Fibroblast of peridontal ligament (primary cell): ENCODE data around the gene ZFAND6.

Experiments
- DNase-seq: peaks from one replicate; pipeline ENCODE4 v3.0.0-alpha.2; 2010; ENCODE audit errors: extremely low read depth

Gene ZFAND6

DNA sequence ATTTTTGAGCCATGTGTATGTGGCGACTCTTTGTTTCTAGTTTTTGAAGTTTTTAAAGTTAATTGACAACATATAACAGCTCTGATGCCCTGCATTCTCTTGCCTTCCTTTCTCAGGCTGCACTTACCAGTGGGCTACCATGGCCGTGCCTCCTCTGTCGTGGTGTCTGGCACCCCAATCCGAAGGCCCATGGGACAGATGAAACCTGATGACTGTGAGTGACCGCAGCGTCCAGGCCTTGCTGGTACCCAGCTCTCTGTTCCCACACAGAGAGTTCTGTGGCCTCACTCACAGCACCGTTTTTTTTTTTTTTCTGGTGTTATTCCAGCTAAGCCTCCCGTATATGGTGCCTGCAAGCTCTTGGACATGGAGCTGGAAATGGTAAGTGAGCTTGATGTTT lies 108.5 kb downstream of the ZFAND6 start:
- DNase-seq, result no peak

DNA sequence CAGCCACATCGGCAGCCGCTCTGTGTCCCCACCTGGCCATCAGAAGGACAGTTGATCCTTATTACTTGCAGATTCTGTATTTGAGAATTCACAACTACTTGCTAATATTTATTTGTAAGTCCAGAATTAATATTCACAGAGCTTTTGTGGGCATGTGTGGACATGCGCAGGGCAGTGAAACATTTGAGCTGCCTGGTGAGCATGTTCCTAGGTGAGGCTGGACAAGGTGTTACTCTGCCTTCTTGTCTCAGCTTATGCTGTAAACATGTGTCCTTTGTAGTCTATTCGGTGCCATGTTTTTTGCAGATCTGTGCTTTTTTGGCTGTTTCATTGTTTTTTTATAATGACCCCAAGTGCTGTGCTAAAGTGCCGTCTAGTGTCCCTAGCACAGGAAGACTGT lies 108.9 kb downstream of the ZFAND6 start:
- DNase-seq, result no peak

- no peak for DNase-seq
Measured at GRCh38 chr15:80169768-80170357, 110.4 kb downstream of the ZFAND6 start.

GRCh38 chr15:80170596-80170995 lies 111.1 kb downstream of the ZFAND6 start:
- no peak for DNase-seq

- DNase-seq, result no peak
Measured at GRCh38 chr15:80171787-80172186, 112.3 kb downstream of the ZFAND6 start.

DNA sequence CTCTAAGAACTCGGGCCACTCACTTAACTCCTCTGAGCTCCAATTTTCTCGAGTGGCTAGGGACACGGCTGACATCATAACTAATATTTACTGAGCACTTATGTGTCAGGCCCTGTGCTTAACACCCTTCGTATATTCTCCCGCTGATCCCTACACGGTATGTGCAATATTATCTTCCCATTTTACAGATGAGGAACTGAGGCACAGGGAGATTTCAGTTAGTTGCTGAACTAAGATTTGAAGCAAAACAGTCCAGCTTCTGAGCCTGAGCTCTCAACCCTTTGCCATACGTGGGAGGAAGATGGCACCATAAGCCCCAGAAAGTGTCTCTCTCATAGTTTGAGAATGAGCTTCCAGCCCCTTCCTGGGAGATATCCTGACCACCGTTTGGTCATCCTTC lies 112.9 kb downstream of the ZFAND6 start:
- DNase-seq, result no peak

DNA sequence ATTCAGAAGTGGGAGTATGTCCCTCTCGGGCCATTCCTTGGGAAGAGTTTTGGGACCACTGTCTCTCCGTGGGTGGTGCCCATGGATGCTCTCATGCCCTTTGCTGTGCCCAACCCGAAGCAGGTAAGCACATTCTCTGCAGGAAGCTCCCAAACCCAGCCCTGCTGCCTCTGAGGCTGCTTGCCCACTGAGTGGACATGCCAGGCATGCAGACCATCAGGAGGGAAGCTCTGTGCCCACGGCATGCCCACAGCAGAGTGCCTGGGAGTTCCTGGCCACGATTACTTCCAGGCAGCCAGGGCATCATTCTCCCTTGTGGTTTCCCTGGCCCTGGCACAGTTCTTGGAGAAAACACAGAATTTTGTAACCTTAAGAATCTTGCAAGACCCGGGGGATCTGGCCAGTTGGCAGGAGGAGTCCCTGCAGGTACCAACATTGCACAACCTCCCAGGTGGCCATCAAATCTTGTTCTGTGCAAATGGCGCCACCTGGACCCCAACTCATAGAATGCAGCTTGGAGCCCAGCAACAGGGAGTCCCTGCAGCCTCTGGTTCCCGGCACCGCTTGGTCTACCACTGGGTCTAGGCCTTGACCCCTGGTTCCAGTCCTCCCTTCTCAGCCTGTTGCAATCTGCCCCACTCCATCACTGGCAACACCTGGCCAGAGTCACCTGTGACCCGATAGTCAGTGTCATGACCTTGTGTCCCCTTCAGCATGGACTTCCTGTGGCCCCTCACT lies 113.7 kb downstream of the ZFAND6 start:
- DNase-seq, result peak; percentile 40

GRCh38 chr15:80174017-80174746 lies 114.7 kb downstream of the ZFAND6 start:
- DNase-seq, result peak; percentile 89

DNA sequence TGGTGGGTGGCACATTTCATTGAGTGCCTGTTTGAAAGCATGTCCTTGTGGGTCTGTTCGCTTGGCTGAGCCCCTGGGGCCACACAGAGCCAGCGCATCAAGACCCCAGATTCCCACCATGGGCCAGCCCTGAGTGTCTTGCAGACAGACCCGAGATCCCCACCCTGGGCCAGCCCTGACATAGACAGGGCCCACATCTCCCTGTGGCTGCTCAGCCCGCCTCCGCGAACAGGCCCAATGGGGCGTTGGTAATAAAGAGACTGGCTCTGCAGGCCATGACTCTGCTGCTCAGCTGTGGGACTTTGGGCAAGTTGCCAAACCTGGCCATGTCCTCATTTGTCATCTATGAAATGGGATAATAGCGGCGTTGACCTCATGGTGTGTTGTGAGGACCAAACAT lies 116.0 kb downstream of the ZFAND6 start:
- DNase-seq, result no peak

GRCh38 chr15:80176443-80176842 lies 117.0 kb downstream of the ZFAND6 start:
- DNase-seq, result no peak

- DNase-seq, result no peak
Measured at GRCh38 chr15:80177156-80177555, 117.7 kb downstream of the ZFAND6 start.

GRCh38 chr15:80179025-80179759 lies 119.7 kb downstream of the ZFAND6 start:
- peak; percentile 89 for DNase-seq

GRCh38 chr15:80179935-80180334 lies 120.5 kb downstream of the ZFAND6 start:
- no peak for DNase-seq

- no peak for DNase-seq
Measured at GRCh38 chr15:80180468-80180867, 121.0 kb downstream of the ZFAND6 start.

DNA sequence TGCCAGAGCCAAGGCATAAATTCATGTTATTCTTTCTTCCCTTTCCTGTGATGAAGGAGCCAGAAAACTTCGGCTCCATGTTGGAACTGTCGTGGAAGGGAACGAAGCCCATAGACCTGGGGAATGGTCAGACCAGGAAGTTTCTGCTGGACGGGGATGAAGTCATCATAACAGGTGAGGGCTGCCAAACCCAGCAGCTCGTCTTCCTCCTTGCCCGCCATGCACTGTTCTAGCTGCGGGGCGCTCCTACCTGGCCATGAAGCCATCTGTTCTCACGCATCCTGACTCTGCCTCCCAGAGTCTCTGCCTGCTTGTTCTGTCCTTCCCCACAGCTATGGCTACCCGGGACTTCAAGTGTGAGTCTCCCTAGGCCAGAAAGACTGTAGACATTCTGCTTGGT lies 121.5 kb downstream of the ZFAND6 start:
- no peak for DNase-seq

GRCh38 chr15:80182611-80183261 lies 123.3 kb downstream of the ZFAND6 start:
- DNase-seq, result peak; percentile 92

GRCh38 chr15:80183306-80183705 lies 123.8 kb downstream of the ZFAND6 start:
- no peak for DNase-seq

DNA sequence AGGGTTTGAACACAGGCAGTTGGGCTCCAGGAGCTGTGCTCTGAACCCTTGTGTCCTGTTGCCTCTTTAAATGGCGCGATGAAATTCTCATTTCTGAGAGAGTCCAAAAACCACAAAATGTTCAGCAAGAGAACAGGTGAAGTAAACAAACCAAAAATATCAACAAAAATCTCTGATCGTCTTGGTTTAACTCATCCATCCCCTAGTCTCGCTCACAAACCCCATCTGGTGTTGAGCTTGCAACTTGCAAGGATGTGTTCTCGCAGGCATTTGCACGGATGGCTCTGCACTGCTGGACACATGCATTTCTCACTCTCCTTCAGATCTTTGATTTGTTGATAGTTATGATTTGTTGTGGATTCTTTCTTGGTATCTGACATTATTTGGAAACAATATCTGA lies 124.4 kb downstream of the ZFAND6 start:
- DNase-seq, result no peak

- DNase-seq, result no peak
Measured at GRCh38 chr15:80184554-80184953, 125.1 kb downstream of the ZFAND6 start.

DNA sequence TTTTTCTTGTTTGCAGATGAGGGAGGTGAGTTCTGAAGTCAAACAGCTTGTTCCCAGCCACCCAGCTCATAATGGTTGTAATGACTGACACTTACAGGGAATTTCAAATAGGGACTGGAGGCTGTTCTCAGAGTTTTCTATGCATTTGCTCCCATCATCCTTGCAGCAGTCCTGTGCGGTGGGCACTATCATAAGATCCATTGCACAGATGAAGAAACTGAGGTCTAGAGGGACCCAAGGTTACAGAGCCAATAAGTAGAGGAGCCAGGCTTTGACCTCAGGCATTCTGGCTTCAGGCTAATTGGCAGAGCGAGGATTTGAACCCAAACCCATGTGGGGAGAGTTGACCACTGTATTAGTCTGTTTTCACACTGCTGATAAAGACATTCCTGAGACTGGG lies 125.7 kb downstream of the ZFAND6 start:
- DNase-seq, result no peak

- DNase-seq, result no peak
Measured at GRCh38 chr15:80186066-80186465, 126.6 kb downstream of the ZFAND6 start.

DNA sequence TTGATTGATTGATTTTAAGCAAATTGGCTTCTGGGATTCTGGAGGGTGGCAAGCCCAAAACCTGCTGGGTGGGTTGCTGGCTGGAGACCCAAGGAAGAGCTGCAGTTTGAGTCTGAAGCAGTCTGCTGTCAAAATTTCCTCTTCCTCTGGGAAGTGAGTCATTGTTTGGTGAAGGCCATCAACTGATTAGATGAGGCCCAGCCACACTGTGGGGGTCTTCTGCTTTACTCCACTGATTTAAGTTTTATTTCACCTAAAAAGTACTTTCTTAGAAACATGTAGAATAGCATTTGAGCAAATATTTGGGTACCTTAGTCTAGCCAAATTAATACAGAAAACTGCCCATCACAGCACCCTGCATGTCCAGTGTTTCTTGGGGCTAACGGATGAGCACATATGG lies 127.1 kb downstream of the ZFAND6 start:
- no peak for DNase-seq
